ENCODE results near the gene SLC24A4.

SLC24A4 gene

DNA sequence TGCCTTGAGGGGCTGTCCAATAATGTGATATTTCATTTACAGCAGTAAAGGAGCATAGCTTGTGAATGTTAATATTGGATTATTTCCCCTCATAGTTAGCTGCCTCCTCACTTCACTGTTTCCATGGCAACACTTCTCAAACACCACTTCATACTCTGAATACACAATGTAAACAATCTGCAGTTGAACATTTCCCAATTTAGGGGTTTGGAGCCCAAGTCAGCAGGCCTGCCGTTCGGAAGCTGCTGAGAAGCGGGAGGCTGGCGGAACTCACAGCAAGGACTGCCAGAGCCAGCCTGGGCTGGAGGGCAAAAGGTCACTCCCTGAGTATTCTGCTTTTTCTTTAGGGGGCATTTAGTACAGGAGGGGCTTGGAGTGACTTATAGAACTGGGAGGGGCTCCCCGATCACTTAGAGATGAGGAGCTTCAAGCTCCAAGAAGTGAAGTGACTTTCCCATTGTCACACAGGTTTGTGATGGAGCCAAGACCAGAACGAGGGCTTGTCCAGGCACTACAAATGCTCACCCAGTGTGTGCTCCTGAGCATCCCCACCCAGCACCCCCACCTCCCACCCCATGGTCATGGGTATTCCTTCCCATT is 12.1 kb upstream of the SLC24A4 start:
- POLR2A ChIA-PET = no interaction called here
- CTCF ChIA-PET = interaction anchor here (0.6 to 1.9 kb wide), 2 partner anchors 42 to 93 kb away, joined by 4 to 6 read pairs; no protein-coding TSS in a partner anchor
- Histone ChIP-seq H3K36me3 (ENCODE audit: control insufficient read depth in 2 of 2, insufficient read depth in 1 of 2, low read length in 2 of 2) (no peaks in the 10 kb centered on the region), H3K4me3 (ENCODE audit: low read depth, low read length) (no peak overlapping the region), H3K9me3 (ENCODE audit: control insufficient read depth, insufficient read depth, low read depth, low read length) (no peaks in the 10 kb centered on the region), H3K27ac (ENCODE audit: extremely low read depth, low read depth, low read length) (no peak overlapping the region), H3K4me1 (ENCODE audit: control insufficient read depth, insufficient read depth, low read length) (no peaks in the 10 kb centered on the region)
- no peak for TF ChIP-seq PRDM1 (tag by site-specific recombination; IDR thresholded peaks at IDR 0.05)
- no peak for TF ChIP-seq ZFP69B (tag by site-specific recombination; IDR thresholded peaks at IDR 0.05)
- no peak for TF ChIP-seq KLF7 (tag by site-specific recombination; IDR thresholded peaks at IDR 0.05; ENCODE audit: borderline replicate concordance)
- TF ChIP-seq OSR2 (tag by site-specific recombination; IDR thresholded peaks at IDR 0.05) = no peak
- TF ChIP-seq, protein P1, sequence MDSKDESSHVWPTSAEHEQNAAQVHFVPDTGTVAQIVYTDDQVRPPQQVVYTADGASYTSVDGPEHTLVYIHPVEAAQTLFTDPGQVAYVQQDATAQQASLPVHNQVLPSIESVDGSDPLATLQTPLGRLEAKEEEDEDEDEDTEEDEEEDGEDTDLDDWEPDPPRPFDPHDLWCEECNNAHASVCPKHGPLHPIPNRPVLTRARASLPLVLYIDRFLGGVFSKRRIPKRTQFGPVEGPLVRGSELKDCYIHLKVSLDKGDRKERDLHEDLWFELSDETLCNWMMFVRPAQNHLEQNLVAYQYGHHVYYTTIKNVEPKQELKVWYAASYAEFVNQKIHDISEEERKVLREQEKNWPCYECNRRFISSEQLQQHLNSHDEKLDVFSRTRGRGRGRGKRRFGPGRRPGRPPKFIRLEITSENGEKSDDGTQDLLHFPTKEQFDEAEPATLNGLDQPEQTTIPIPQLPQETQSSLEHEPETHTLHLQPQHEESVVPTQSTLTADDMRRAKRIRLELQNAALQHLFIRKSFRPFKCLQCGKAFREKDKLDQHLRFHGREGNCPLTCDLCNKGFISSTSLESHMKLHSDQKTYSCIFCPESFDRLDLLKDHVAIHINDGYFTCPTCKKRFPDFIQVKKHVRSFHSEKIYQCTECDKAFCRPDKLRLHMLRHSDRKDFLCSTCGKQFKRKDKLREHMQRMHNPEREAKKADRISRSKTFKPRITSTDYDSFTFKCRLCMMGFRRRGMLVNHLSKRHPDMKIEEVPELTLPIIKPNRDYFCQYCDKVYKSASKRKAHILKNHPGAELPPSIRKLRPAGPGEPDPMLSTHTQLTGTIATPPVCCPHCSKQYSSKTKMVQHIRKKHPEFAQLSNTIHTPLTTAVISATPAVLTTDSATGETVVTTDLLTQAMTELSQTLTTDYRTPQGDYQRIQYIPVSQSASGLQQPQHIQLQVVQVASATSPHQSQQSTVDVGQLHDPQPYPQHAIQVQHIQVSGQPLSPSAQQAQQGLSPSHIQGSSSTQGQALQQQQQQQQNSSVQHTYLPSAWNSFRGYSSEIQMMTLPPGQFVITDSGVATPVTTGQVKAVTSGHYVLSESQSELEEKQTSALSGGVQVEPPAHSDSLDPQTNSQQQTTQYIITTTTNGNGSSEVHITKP (tag by site-specific recombination; IDR thresholded peaks at IDR 0.05) = no peak
- TF ChIP-seq ZNF561 (tag by site-specific recombination; IDR thresholded peaks at IDR 0.05; ENCODE audit: borderline replicate concordance) = no peak
- TF ChIP-seq ZNF239 (tag by site-specific recombination; IDR thresholded peaks at IDR 0.05) = no peak

DNA sequence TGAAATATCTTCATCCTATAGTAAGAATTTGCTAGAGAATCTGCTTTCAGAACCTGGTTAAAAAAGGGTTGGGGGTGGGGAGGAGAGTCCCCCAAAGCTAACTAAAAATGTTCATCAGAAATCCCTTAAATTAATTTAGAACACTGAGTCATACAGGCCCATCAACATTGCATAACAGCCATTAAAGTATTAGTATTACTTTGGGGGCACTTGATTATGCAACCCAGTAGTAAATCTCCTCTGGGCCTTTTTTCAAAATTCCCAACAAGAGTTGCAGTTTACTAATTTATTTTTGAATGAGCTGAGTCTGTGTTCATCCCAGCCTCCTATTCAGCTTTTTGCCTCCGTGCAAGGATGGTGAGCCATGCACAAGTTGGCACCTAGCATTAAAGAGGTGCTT is 8.8 kb upstream of the SLC24A4 start:
- POLR2A ChIA-PET = no interaction called here
- Histone ChIP-seq H3K4me3 (ENCODE audit: low read depth, low read length) (no peak overlapping the region), H3K27ac (ENCODE audit: extremely low read depth, low read depth, low read length) (no peak overlapping the region), H3K9me3 (ENCODE audit: control insufficient read depth, insufficient read depth, low read depth, low read length) (no peaks in the 10 kb centered on the region), H3K4me1 (ENCODE audit: control insufficient read depth, insufficient read depth, low read length) (no peaks in the 10 kb centered on the region), H3K36me3 (ENCODE audit: control insufficient read depth in 2 of 2, insufficient read depth in 1 of 2, low read length in 2 of 2) (no peaks in the 10 kb centered on the region)
- CTCF ChIA-PET = interaction anchor here (0.5 to 0.6 kb wide), 2 partner anchors 130 to 155 kb away, joined by 3 read pairs; no protein-coding TSS in a partner anchor
- no peak for TF ChIP-seq KLF10 (tag by site-specific recombination; IDR thresholded peaks at IDR 0.05)
- no peak for TF ChIP-seq ZNF658 (tag by site-specific recombination; IDR thresholded peaks at IDR 0.05)
- TF ChIP-seq ZNF585B (tag by site-specific recombination; IDR thresholded peaks at IDR 0.05) = no peak
- no peak for TF ChIP-seq ZNF561 (tag by site-specific recombination; IDR thresholded peaks at IDR 0.05; ENCODE audit: borderline replicate concordance)
- no peak for TF ChIP-seq ZNF394 (tag by site-specific recombination; IDR thresholded peaks at IDR 0.05; ENCODE audit: borderline replicate concordance)
- no peak for TF ChIP-seq SCRT2 (tag by site-specific recombination; IDR thresholded peaks at IDR 0.05)
- TF ChIP-seq TSHZ1 (tag by site-specific recombination; IDR thresholded peaks at IDR 0.05; ENCODE audit: borderline replicate concordance) = no peak
- no peak for TF ChIP-seq ZBTB1 (tag by site-specific recombination; IDR thresholded peaks at IDR 0.05)
- no peak for TF ChIP-seq ZNF350 (tag by site-specific recombination; IDR thresholded peaks at IDR 0.05)
- no peak for TF ChIP-seq TCF7L2 (IDR thresholded peaks at IDR 0.05; ENCODE audit: borderline replicate concordance, low read depth, low read length)
- no peak for TF ChIP-seq ZNF701 (tag by site-specific recombination; IDR thresholded peaks at IDR 0.05)
- TF ChIP-seq ZNF404 (tag by site-specific recombination; IDR thresholded peaks at IDR 0.05) = no peak
- TF ChIP-seq ZNF16 (tag by site-specific recombination; IDR thresholded peaks at IDR 0.05; ENCODE audit: low read depth) = no peak
- TF ChIP-seq ZNF23 (tag by site-specific recombination; IDR thresholded peaks at IDR 0.05; ENCODE audit: borderline replicate concordance) = no peak
- no peak for TF ChIP-seq KLF8 (tag by site-specific recombination; IDR thresholded peaks at IDR 0.05)
- TF ChIP-seq, protein P2, sequence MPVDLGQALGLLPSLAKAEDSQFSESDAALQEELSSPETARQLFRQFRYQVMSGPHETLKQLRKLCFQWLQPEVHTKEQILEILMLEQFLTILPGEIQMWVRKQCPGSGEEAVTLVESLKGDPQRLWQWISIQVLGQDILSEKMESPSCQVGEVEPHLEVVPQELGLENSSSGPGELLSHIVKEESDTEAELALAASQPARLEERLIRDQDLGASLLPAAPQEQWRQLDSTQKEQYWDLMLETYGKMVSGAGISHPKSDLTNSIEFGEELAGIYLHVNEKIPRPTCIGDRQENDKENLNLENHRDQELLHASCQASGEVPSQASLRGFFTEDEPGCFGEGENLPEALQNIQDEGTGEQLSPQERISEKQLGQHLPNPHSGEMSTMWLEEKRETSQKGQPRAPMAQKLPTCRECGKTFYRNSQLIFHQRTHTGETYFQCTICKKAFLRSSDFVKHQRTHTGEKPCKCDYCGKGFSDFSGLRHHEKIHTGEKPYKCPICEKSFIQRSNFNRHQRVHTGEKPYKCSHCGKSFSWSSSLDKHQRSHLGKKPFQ (tag by site-specific recombination; IDR thresholded peaks at IDR 0.05) = no peak
- no peak for TF ChIP-seq EGR2 (tag by site-specific recombination; IDR thresholded peaks at IDR 0.05; ENCODE audit: low read depth)
- TF ChIP-seq ZFP41 (tag by site-specific recombination; IDR thresholded peaks at IDR 0.05; ENCODE audit: borderline replicate concordance) = no peak

All from HEK293 (cell line).